ENCODE results near the gene BRAF. TPM values are rescaled to one million over a fixed set of nuclear protein-coding genes. Genes with fewer than 3 reads are reported as not detected.
A peak's percentile ranks its signal among the peaks of the same experiment; 100 is the strongest.
"Not testable (repeated sequence)": the region's sequence is repeated elsewhere in the genome, so short reads cannot be mapped to it uniquely, and the experiment has no call there.

Gene BRAF
- total RNA-seq, 1 donor from 2014 or later: 44.6 TPM

- Mint-ChIP-seq H3K4me1 (peaks cover 9% of the 10 kb centered on the region), H3K27ac (no peak overlapping the region), H3K4me3 (no peak overlapping the region), H3K9me3 (no peaks in the 10 kb centered on the region), H3K36me3 (peaks cover 19% of the 10 kb centered on the region), H3K27me3 (ENCODE audit: low read depth) (no peaks in the 10 kb centered on the region)
- TF ChIP-seq, protein P1, sequence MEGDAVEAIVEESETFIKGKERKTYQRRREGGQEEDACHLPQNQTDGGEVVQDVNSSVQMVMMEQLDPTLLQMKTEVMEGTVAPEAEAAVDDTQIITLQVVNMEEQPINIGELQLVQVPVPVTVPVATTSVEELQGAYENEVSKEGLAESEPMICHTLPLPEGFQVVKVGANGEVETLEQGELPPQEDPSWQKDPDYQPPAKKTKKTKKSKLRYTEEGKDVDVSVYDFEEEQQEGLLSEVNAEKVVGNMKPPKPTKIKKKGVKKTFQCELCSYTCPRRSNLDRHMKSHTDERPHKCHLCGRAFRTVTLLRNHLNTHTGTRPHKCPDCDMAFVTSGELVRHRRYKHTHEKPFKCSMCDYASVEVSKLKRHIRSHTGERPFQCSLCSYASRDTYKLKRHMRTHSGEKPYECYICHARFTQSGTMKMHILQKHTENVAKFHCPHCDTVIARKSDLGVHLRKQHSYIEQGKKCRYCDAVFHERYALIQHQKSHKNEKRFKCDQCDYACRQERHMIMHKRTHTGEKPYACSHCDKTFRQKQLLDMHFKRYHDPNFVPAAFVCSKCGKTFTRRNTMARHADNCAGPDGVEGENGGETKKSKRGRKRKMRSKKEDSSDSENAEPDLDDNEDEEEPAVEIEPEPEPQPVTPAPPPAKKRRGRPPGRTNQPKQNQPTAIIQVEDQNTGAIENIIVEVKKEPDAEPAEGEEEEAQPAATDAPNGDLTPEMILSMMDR (IDR thresholded peaks at IDR 0.05; ENCODE audit: unreplicated experiment): no peak
- DNase-seq (ENCODE audit: low spot score in 2 of 2, unreplicated experiment in 2 of 2): no peak
These were observed 151.6 kb downstream of the BRAF start for GRCh38 chr7:140773104-140773503.

- Mint-ChIP-seq H3K4me1 (peaks cover 9% of the 10 kb centered on the region), H3K9me3 (no peaks in the 10 kb centered on the region), H3K27ac (peak overlapping the region; percentile 2), H3K4me3 (no peak overlapping the region), H3K27me3 (ENCODE audit: low read depth) (no peaks in the 10 kb centered on the region), H3K36me3 (peaks cover 26% of the 10 kb centered on the region)
- TF ChIP-seq, protein P1 (IDR thresholded peaks at IDR 0.05; ENCODE audit: unreplicated experiment): no peak
- no peak for DNase-seq (ENCODE audit: low spot score in 2 of 2, unreplicated experiment in 2 of 2)
These were observed 152.9 kb downstream of the BRAF start for GRCh38 chr7:140771826-140772225.

DNA sequence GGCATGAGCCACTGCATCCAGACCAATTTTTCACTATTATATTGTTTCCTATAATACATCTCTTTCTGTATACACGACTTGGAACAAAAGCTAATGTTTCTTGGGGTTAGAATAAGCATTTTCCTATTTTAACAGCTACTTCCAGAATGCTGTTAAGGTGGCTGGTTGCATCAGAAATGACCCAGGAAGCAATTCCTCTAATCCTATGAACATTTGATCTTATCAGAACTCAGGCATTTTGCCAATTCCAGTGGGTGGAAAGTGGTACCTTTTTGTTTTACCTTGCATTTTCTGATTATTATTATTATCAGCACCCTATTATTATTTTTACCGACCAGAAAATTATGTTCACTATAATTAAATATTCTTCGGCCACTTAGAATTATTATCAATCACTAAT lies 154.9 kb downstream of the BRAF start:
- Mint-ChIP-seq H3K4me1 (peaks cover 9% of the 10 kb centered on the region), H3K27me3 (ENCODE audit: low read depth) (no peaks in the 10 kb centered on the region), H3K36me3 (peaks cover 28% of the 10 kb centered on the region), H3K9me3 (no peaks in the 10 kb centered on the region), H3K27ac (no peak overlapping the region), H3K4me3 (no peak overlapping the region)
- TF ChIP-seq, protein P1 (IDR thresholded peaks at IDR 0.05; ENCODE audit: unreplicated experiment): no peak
- no peak for DNase-seq (ENCODE audit: low spot score in 2 of 2, unreplicated experiment in 2 of 2)

- H3K36me3 Mint-ChIP-seq: peaks cover 33% of the 10 kb centered on the region
- H3K27me3 Mint-ChIP-seq (ENCODE audit: low read depth): no peaks in the 10 kb centered on the region
- no peaks in the 10 kb centered on the region for H3K9me3 Mint-ChIP-seq
- H3K4me1 Mint-ChIP-seq: peaks cover 9% of the 10 kb centered on the region
- DNase-seq (ENCODE audit: low spot score in 2 of 2, unreplicated experiment in 2 of 2): no peak
- TF ChIP-seq, protein P1 (IDR thresholded peaks at IDR 0.05; ENCODE audit: unreplicated experiment): no peak
- no peak overlapping the region for H3K27ac Mint-ChIP-seq
- no peak overlapping the region for H3K4me3 Mint-ChIP-seq
These were observed 157.3 kb downstream of the BRAF start for GRCh38 chr7:140767418-140767817.

DNA sequence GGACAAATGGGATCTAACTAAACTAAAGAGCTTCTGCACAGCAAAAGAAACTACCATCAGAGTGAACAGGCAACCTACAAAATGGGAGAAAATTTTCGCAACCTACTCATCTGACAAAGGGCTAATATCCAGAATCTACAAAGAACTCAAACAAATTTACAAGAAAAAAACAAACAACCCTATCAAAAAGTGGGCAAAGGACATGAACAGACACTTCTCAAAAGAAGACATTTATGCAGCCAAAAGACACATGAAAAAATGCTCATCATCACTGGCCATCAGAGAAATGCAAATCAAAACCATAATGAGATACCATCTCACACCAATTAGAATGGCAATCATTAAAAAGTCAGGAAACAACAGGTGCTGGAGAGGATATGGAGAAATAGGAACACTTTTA lies 159.3 kb downstream of the BRAF start:
- H3K27me3 Mint-ChIP-seq (ENCODE audit: low read depth); H3K4me3 Mint-ChIP-seq; H3K27ac Mint-ChIP-seq; H3K4me1 Mint-ChIP-seq; DNase-seq (ENCODE audit: low spot score in 2 of 2, unreplicated experiment in 2 of 2): not testable (repeated sequence)
- peaks cover 44% of the 10 kb centered on the region for H3K36me3 Mint-ChIP-seq
- peaks cover 15% of the 10 kb centered on the region for H3K9me3 Mint-ChIP-seq

- H3K27ac Mint-ChIP-seq; DNase-seq (ENCODE audit: low spot score in 2 of 2, unreplicated experiment in 2 of 2); H3K27me3 Mint-ChIP-seq (ENCODE audit: low read depth); H3K4me3 Mint-ChIP-seq; H3K4me1 Mint-ChIP-seq: not testable (repeated sequence)
- H3K36me3 Mint-ChIP-seq: peaks cover 48% of the 10 kb centered on the region
- H3K9me3 Mint-ChIP-seq: peaks cover 28% of the 10 kb centered on the region
These were observed 161.6 kb downstream of the BRAF start for GRCh38 chr7:140763166-140763565.

DNA sequence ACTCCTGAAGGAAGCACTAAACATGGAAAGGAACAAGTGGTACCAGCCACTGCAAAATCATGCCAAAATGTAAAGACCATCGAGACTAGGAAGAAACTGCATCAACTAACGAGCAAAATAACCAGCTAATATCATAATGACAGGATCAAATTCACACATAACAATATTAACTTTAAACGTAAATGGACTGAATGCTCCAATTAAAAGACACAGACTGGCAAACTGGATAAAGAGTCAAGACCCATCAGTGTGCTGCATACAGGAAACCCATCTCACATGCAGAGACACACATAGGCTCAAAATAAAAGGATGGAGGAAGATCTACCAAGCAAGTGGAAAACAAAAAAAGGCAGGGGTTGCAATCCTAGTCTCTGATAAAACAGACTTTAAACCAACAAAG lies 163.4 kb downstream of the BRAF start:
- not testable (repeated sequence) for H3K27ac Mint-ChIP-seq; DNase-seq (ENCODE audit: low spot score in 2 of 2, unreplicated experiment in 2 of 2); H3K4me3 Mint-ChIP-seq; H3K4me1 Mint-ChIP-seq; H3K27me3 Mint-ChIP-seq (ENCODE audit: low read depth)
- peaks cover 38% of the 10 kb centered on the region for H3K36me3 Mint-ChIP-seq
- H3K9me3 Mint-ChIP-seq: peaks cover 28% of the 10 kb centered on the region
